H1 (cell line): Measurements from ENCODE around the gene TDP2. TPM values are rescaled to one million over a fixed set of nuclear protein-coding genes. Genes with fewer than 3 reads are reported as not detected.

Source experiments
- CTCF ChIA-PET: fragments of 300-600 bp; sonication (Branson Sonifier 250); formaldehyde crosslinking; loops from one replicate; lab custom pipeline; 2021; ENCODE audit not compliant: partially characterized antibody; lab: Charles Lee
- POLR2A ChIA-PET: fragments of 300-600 bp; sonication (Branson Sonifier 250); formaldehyde crosslinking; loops from one replicate; lab custom pipeline; 2021; ENCODE audit warnings: inconsistent platforms; ENCODE audit not compliant: partially characterized antibody; lab: Charles Lee
- DNase-seq, 2 experiments: peaks; one replicate each; pipeline versions ENCODE4 v3.0.0 to v3.0.0-alpha.2; 2010 to 2022; ENCODE audit warnings: low spot score in 2 of 2, low read depth in 1 of 2, mixed read lengths in 1 of 2
- FAIRE-seq: peaks from 2 replicates; lab custom pipeline; 2011; peaks lifted over from hg19 to GRCh38; lab: Jason Lieb, UNC
- H2AFZ ChIP-seq: 2 replicates; pipeline ENCODE4 v1.8.1; 2012; ENCODE audit warnings: low read length, inconsistent platforms
- H2AK5ac ChIP-seq: 2 replicates; pipeline ENCODE4 v1.6.1; 2013; ENCODE audit warnings: low read depth, low read length
- H2BK120ac ChIP-seq: replicated peaks from 2 replicates; pipeline ENCODE3; 2013; ENCODE audit warnings: low read depth, low read length, inconsistent platforms
- H2BK12ac ChIP-seq: 2 replicates; pipeline ENCODE4 v1.6.1; 2013; ENCODE audit warnings: low read depth, low read length
- H2BK15ac ChIP-seq: 2 replicates; pipeline ENCODE4 v1.6.1; 2013; ENCODE audit warnings: low read length
- H2BK20ac ChIP-seq: 2 replicates; pipeline ENCODE4 v1.6.1; 2013; ENCODE audit warnings: low read length
- H2BK5ac ChIP-seq: 2 replicates; pipeline ENCODE4 v1.6.1; 2013; ENCODE audit warnings: low read depth, low read length
- H3K14ac ChIP-seq: 2 replicates; pipeline ENCODE4 v1.6.1; 2013; ENCODE audit warnings: inconsistent platforms; ENCODE audit not compliant: insufficient read length
- H3K18ac ChIP-seq: 2 replicates; pipeline ENCODE4 v1.6.1; 2013; ENCODE audit warnings: low read length; ENCODE audit errors: extremely low read depth
- H3K23ac ChIP-seq: 2 replicates; pipeline ENCODE4 v1.6.1; 2013; ENCODE audit warnings: inconsistent platforms; ENCODE audit not compliant: insufficient read length
- H3K23me2 ChIP-seq: 2 replicates; pipeline ENCODE4 v1.6.1; 2013; ENCODE audit warnings: low read depth, low read length
- H3K27ac ChIP-seq: 2 replicates; pipeline ENCODE4 v1.6.1; 2011; ENCODE audit warnings: low read depth, low read length, inconsistent platforms
- H3K27me3 ChIP-seq, 4 experiments: replicated peaks in 1 of 4; 1 replicate in 1 of 4; 2 replicates in 3 of 4; pipeline versions ENCODE4 v1.6.1 to v1.8.1; 2011 to 2013; ENCODE audit warnings: low read length in 3 of 4, mild to moderate bottlenecking in 3 of 4, inconsistent platforms in 2 of 4, mixed read lengths in 2 of 4, moderate library complexity in 1 of 4; ENCODE audit not compliant: control insufficient read depth in 3 of 4, insufficient read depth in 3 of 4; ENCODE audit errors: extremely low read depth in 1 of 4
- H3K36me3 ChIP-seq, 4 experiments: 2 replicates each; pipeline versions ENCODE4 v1.6.1 to v1.8.1; 2011 to 2013; ENCODE audit warnings: mild to moderate bottlenecking in 4 of 4, low read length in 3 of 4, moderate library complexity in 2 of 4, control low read depth in 1 of 4, inconsistent platforms in 1 of 4; ENCODE audit not compliant: insufficient read depth in 4 of 4, control insufficient read depth in 2 of 4
- H3K4ac ChIP-seq: replicated peaks from 2 replicates; pipeline ENCODE3; 2013; ENCODE audit warnings: low read length, low read depth, mixed read lengths, inconsistent platforms; ENCODE audit not compliant: insufficient read length
- H3K4me1 ChIP-seq, 4 experiments: replicated peaks in 1 of 4; 1 replicate in 1 of 4; 2 replicates in 3 of 4; pipeline versions ENCODE4 v1.6.1 to v1.8.1; 2011 to 2013; ENCODE audit warnings: low read length in 3 of 4, inconsistent platforms in 2 of 4, mixed read lengths in 1 of 4; ENCODE audit not compliant: insufficient read depth in 4 of 4, control insufficient read depth in 3 of 4
- H3K4me2 ChIP-seq, 2 experiments: 2 replicates each; pipeline versions ENCODE4 v1.6.1 to v1.8.1; 2011 to 2013; ENCODE audit warnings: low read depth in 2 of 2, low read length in 2 of 2, control low read depth in 1 of 2, inconsistent platforms in 1 of 2, mild to moderate bottlenecking in 1 of 2; ENCODE audit not compliant: insufficient read depth in 1 of 2
- H3K4me3 ChIP-seq, 4 experiments: fragments of 200-600, 300-600 bp in 1 of 4; sonication (generic), shearing (Covaris generic), sonication (Bioruptor Twin) in 1 of 4; 2 replicates each; pipeline versions ENCODE4 v1.5.1 to v1.8.1; 2011 to 2016; ENCODE audit warnings: low read length in 4 of 4, low read depth in 3 of 4, control low read depth in 2 of 4, inconsistent platforms in 2 of 4, mild to moderate bottlenecking in 2 of 4, mixed read lengths in 1 of 4, moderate library complexity in 1 of 4; ENCODE audit not compliant: insufficient read depth in 2 of 4; ENCODE audit errors: extremely low read depth in 1 of 4
- H3K56ac ChIP-seq: replicated peaks from 2 replicates; pipeline ENCODE3; 2013; ENCODE audit warnings: low read depth, mild to moderate bottlenecking, mixed read lengths, low read length, inconsistent platforms; ENCODE audit not compliant: insufficient read length
- H3K79me1 ChIP-seq: 2 replicates; pipeline ENCODE4 v1.6.1; 2013; ENCODE audit warnings: low read depth, low read length, control low read depth
- H3K79me2 ChIP-seq, 2 experiments: 2 replicates each; pipeline versions ENCODE4 v1.6.1 to v1.8.1; 2012 to 2013; ENCODE audit warnings: low read length in 2 of 2, mild to moderate bottlenecking in 2 of 2, inconsistent platforms in 1 of 2; ENCODE audit not compliant: insufficient read depth in 2 of 2, control insufficient read depth in 1 of 2
- H3K9ac ChIP-seq, 4 experiments: replicated peaks in 1 of 4; 1 replicate in 1 of 4; 2 replicates in 3 of 4; pipeline versions ENCODE4 v1.6.1 to v1.8.1; 2011 to 2013; ENCODE audit warnings: low read depth in 3 of 4, low read length in 3 of 4, control low read depth in 2 of 4, mild to moderate bottlenecking in 2 of 4, moderate library complexity in 2 of 4, inconsistent platforms in 1 of 4; ENCODE audit errors: extremely low read depth in 1 of 4
- H3K9me3 ChIP-seq, 2 experiments: 2 replicates each; pipeline versions ENCODE4 v1.6.1 to v1.8.1; 2012 to 2013; ENCODE audit warnings: mild to moderate bottlenecking in 2 of 2, moderate library complexity in 2 of 2, control low read depth in 1 of 2, inconsistent platforms in 1 of 2, low read depth in 1 of 2, low read length in 1 of 2, mixed read lengths in 1 of 2; ENCODE audit not compliant: insufficient read depth in 2 of 2
- H4K20me1 ChIP-seq, 2 experiments: replicated peaks in 1 of 2; 2 replicates each; pipeline versions ENCODE3 to v1.8.1; 2011 to 2013; ENCODE audit warnings: inconsistent platforms in 2 of 2, low read length in 2 of 2, mild to moderate bottlenecking in 1 of 2; ENCODE audit not compliant: insufficient read depth in 2 of 2, control insufficient read depth in 1 of 2
- H4K5ac ChIP-seq: 2 replicates; pipeline ENCODE4 v1.6.1; 2013; ENCODE audit warnings: low read length, low read depth, mixed read lengths, inconsistent platforms; ENCODE audit not compliant: insufficient read length
- H4K8ac ChIP-seq: 2 replicates; pipeline ENCODE4 v1.8.0; 2013; ENCODE audit warnings: mild to moderate bottlenecking, moderate library complexity, low read length, inconsistent platforms; ENCODE audit not compliant: insufficient read depth; ENCODE audit errors: extremely low read depth
- H4K91ac ChIP-seq: replicated peaks from 2 replicates; pipeline ENCODE3; 2013; ENCODE audit warnings: low read length, mixed read lengths, inconsistent platforms; ENCODE audit not compliant: insufficient read length
- JUND ChIP-seq: IDR thresholded peaks from 2 replicates; pipeline ENCODE4 v1.6.1; 2011; ENCODE audit warnings: mild to moderate bottlenecking, improper control_type of control experiment, low read length
- POLR2A ChIP-seq, 2 experiments: IDR thresholded peaks; 1 replicate in 1 of 2; 2 replicates in 1 of 2; pipeline ENCODE4 v1.6.1; 2011; ENCODE audit warnings: low read depth in 2 of 2, low read length in 2 of 2, mild to moderate bottlenecking in 2 of 2; ENCODE audit errors: control extremely low read depth in 1 of 2
- POLR2AphosphoS5 ChIP-seq: IDR thresholded peaks from 2 replicates; pipeline ENCODE4 v1.6.1; 2011; ENCODE audit warnings: low read depth, low read length
- WGBS, 2 experiments: shearing (Covaris generic) in 1 of 2; methylation state at CpG; one replicate each; pipeline versions ENCODE4 v1.1.6 to v1.1.7; 2013 to 2015; ENCODE audit warnings: low lambda C conversion rate in 2 of 2, mixed read lengths in 2 of 2, inconsistent platforms in 1 of 2, low coverage in 1 of 2, missing lambda C conversion rate in 1 of 2; ENCODE audit not compliant: insufficient replicate concordance in 2 of 2, insufficient coverage in 1 of 2, insufficient read length in 1 of 2; ENCODE audit errors: extremely low coverage in 1 of 2, missing lambda C conversion rate in 1 of 2; 5-methylcytosine and 5-hydroxymethylcytosine counted together
- polyA plus RNA-seq, 7 experiments: library from polyadenylated mRNA; depleted of rRNA in 3 of 7; stranded (reverse) in 5 of 7; unstranded in 2 of 7; fragments of >200 nt in 5 of 7; fragments of 200-250 nt in 2 of 7; gene quantifications; 1 replicate in 5 of 7; 2 replicates in 1 of 7; 4 replicates in 1 of 7; pipeline versions ENCODE4 v1.2.1 to v1.2.3, GENCODE V29; 2011 to 2013; ENCODE audit warnings: missing spikeins in 2 of 7, mixed read lengths in 2 of 7
- total RNA-seq: library from RNA; stranded (reverse); fragmentation: NEBNext Ultra II Directional; extraction: Animal tissue kit (Norgen Biotek cat#: 25700); gene quantifications from 2 replicates; pipeline ENCODE4 v1.2.1, GENCODE V29; 2021

TDP2 gene
- total and polyA plus RNA-seq, 2 of the 8 experiments (the other 6 are each of a cell fraction or from before 2014, with no cell fraction given): 18.8 to 51.6 TPM

DNA sequence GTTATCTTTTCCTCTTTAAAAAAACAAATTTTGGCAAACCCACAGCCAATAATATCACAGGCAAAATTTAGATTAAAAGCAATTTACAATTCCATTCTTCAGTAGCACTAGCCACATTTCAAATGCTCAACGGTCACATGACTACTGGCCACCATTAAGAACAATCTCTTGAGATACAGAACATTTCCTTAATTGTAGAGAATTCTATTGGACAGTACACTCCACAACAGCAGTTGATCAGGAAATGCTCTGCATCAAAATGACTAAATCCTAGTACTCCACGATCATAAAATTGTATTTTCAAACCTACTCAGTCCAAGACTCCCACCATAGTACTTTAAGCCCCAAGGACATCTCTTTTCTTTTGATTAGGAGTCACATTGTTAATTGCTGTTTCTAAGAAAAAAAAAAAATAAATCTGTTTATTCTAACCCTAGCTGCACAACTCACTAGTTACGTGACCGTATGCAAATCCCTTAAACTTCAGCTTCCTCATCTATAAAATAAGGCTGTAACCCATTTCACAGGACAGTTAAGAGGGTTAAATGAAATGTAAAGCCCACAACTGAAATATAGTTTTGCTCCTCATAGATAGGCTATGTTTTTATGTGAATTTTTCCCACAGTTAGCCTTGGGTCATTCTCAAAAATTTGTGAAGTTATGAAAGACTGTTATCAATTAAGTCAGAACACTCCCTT is 42.5 kb upstream of the TDP2 start:
- Histone ChIP-seq H3K14ac (no peak overlapping the region), H2BK20ac (no peak overlapping the region), H3K9ac (no peak overlapping the region), H3K23ac (no peak overlapping the region), H3K4ac (no peak overlapping the region), H2BK120ac (no peak overlapping the region), H4K91ac (no peak overlapping the region), H3K79me1 (no peaks in the 10 kb centered on the region), H4K8ac (no peak overlapping the region), H3K4me1 (no peaks in the 10 kb centered on the region), H3K27ac (no peak overlapping the region), H3K4me2 (no peak overlapping the region), H3K4me3 (no peak overlapping the region), H2BK5ac (no peak overlapping the region), H2BK12ac (no peak overlapping the region), H3K56ac (no peak overlapping the region), H3K79me2 (peaks cover 0 to 36% of the 10 kb centered on the region in 2 experiments; a peak in 2 of 4 replicates), H3K23me2 (no peaks in the 10 kb centered on the region), H4K5ac (no peak overlapping the region), H2AFZ (no peak overlapping the region), H4K20me1 (peaks cover 0 to 10% of the 10 kb centered on the region in 2 experiments), H2BK15ac (no peak overlapping the region), H3K27me3 (no peaks in the 10 kb centered on the region), H3K18ac (no peak overlapping the region), H3K36me3 (peaks cover 29 to 100% (median 77%) of the 10 kb centered on the region in 4 experiments), H3K9me3 (no peaks in the 10 kb centered on the region), H2AK5ac (no peak overlapping the region)
- DNase-seq (no peak), FAIRE-seq (no peak)
- peak; percentile 40; the same call in 1 of the 2 replicates for TF ChIP-seq POLR2AphosphoS5
- no peak for TF ChIP-seq JUND
- peak in 1 of 2 experiments; percentile 53; a peak in 1 of 3 replicates for TF ChIP-seq POLR2A (IDR thresholded peaks at IDR 0.05; ENCODE audit: control extremely low read depth in 1 of 2, low read depth in 2 of 2, low read length in 2 of 2)
- POLR2A ChIA-PET: interaction anchor here (0.6 to 3.2 kb wide), 9 partner anchors 9 to 553 kb away, joined by 3 to 19 read pairs (median 4); partner anchors contain the start of gene C6orf62
- WGBS, 2 experiments: 94% methylated on average over 4 of the region's 4 CpGs; no CpG with 5 or more reads in 1 of the 2 experiments
- CTCF ChIA-PET: interaction anchor here (0.9 to 1.4 kb wide), 4 partner anchors 92 to 296 kb away, joined by 3 to 4 read pairs (median 3); no protein-coding TSS in a partner anchor
